BJ (cell line): ENCODE data around the gene JAM3. TPM values are rescaled to one million over a fixed set of nuclear protein-coding genes. Genes with fewer than 3 reads are reported as not detected.
A peak's percentile ranks its signal among the peaks of the same experiment; 100 is the strongest.

Experiments
- CTCF ChIA-PET: fragments of 350-600 bp; formaldehyde crosslinking; extraction: SDS; loops from one replicate; lab custom pipeline; 2021; ENCODE audit warnings: antibody characterized with exemption, inconsistent platforms; lab: Yijun Ruan, JAX
- POLR2A ChIA-PET: fragments of 300-600 bp; sonication (Branson Sonifier 250); formaldehyde crosslinking; extraction: SDS; loops from one replicate; lab custom pipeline; 2021; ENCODE audit warnings: antibody characterized with exemption; lab: Charles Lee
- DNase-seq: peaks from one replicate; pipeline ENCODE4 v3.0.0-alpha.2; 2011; ENCODE audit warnings: low read depth
- H3K27me3 ChIP-seq: 2 replicates; pipeline ENCODE4 v1.6.0; 2011; ENCODE audit warnings: low read length; ENCODE audit not compliant: control insufficient read depth, insufficient read depth
- H3K36me3 ChIP-seq: 2 replicates; pipeline ENCODE4 v1.5.1; 2011; ENCODE audit warnings: low read length; ENCODE audit not compliant: control insufficient read depth, insufficient read depth
- H3K4me3 ChIP-seq: 2 replicates; pipeline ENCODE4 v1.5.1; 2011; ENCODE audit warnings: low read depth, mild to moderate bottlenecking, control low read depth, low read length
- polyA plus RNA-seq: library from polyadenylated mRNA; depleted of rRNA; stranded (reverse); fragments of >200 nt; gene quantifications from 2 replicates; pipeline ENCODE4 v1.2.3, GENCODE V29; 2011
- TF ChIP-seq, protein P1 (sequence below): IDR thresholded peaks from 2 replicates; pipeline ENCODE4 v1.5.1; 2011; ENCODE audit warnings: low read depth, mild to moderate bottlenecking, control low read depth, inconsistent platforms, low read length, moderate library complexity; ENCODE audit not compliant: insufficient read depth

Gene JAM3
- polyA plus RNA-seq, 1 experiment, result 42.3 TPM

DNA sequence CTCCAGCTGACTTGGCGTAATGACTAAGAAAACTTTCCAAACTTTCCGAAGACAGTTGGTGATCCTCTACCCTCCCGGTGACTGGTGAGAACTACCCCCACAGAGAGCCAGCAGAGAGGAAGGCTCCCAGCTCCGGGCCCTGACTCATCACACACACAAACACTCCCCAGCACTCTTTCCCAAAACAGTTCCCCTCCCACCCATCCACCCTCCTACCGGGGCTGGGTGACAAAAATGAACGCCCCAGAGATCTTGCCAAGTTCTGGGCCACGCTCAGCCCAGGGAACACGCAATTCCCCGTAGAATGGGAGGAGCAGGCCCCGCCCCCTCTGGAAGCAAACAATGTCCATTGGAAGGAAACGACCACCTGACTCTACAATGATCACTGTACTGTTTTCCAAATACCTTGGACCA, 21.3 kb upstream of the JAM3 start:
- TF ChIP-seq, protein P1, sequence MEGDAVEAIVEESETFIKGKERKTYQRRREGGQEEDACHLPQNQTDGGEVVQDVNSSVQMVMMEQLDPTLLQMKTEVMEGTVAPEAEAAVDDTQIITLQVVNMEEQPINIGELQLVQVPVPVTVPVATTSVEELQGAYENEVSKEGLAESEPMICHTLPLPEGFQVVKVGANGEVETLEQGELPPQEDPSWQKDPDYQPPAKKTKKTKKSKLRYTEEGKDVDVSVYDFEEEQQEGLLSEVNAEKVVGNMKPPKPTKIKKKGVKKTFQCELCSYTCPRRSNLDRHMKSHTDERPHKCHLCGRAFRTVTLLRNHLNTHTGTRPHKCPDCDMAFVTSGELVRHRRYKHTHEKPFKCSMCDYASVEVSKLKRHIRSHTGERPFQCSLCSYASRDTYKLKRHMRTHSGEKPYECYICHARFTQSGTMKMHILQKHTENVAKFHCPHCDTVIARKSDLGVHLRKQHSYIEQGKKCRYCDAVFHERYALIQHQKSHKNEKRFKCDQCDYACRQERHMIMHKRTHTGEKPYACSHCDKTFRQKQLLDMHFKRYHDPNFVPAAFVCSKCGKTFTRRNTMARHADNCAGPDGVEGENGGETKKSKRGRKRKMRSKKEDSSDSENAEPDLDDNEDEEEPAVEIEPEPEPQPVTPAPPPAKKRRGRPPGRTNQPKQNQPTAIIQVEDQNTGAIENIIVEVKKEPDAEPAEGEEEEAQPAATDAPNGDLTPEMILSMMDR, result no peak
- ChIA-PET CTCF (interaction anchor here (1.0 to 7.1 kb wide), 6 partner anchors 9 to 120 kb away, joined by 3 to 80 read pairs (median 4); no protein-coding TSS in a partner anchor), POLR2A (interaction anchor here (0.6 kb wide), 2 partner anchors 116 to 980 kb away, joined by 3 to 14 read pairs; no protein-coding TSS in a partner anchor)
- peak; percentile 54 for DNase-seq
- Histone ChIP-seq H3K27me3 (peaks cover 2% of the 10 kb centered on the region; the same call in 1 of the 2 replicates), H3K36me3 (no peaks in the 10 kb centered on the region), H3K4me3 (no peak overlapping the region)

DNA sequence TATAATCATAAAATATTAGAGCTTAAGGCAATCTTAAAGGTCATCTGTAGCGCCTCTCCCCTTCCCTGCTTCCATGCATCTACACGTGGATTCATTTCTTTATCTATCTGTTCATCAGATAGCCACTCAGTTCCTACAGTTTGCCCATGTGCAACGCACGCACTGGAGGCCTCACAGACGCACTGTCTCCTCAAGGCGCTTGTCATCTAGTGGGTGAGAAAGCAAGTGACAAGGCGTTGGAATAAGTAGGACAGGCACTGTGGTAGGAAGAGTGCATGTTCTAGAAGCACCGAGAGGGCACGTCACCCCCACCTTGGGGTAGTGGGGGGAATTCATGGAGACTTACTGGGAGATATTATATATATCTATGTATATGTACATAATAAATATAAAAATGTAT, 20.8 kb upstream of the JAM3 start:
- POLR2A ChIA-PET, result interaction anchor here (0.6 kb wide), 1 partner anchor 979 kb away, joined by 14 read pairs; no protein-coding TSS in a partner anchor
- CTCF ChIA-PET, result interaction anchor here (0.8 to 7.1 kb wide), 7 partner anchors 9 to 120 kb away, joined by 3 to 80 read pairs (median 4); no protein-coding TSS in a partner anchor
- Histone ChIP-seq H3K36me3 (no peaks in the 10 kb centered on the region), H3K4me3 (no peak overlapping the region), H3K27me3 (peaks cover 2% of the 10 kb centered on the region; the same call in 1 of the 2 replicates)
- DNase-seq, result no peak
- TF ChIP-seq, protein P1, result no peak

DNA sequence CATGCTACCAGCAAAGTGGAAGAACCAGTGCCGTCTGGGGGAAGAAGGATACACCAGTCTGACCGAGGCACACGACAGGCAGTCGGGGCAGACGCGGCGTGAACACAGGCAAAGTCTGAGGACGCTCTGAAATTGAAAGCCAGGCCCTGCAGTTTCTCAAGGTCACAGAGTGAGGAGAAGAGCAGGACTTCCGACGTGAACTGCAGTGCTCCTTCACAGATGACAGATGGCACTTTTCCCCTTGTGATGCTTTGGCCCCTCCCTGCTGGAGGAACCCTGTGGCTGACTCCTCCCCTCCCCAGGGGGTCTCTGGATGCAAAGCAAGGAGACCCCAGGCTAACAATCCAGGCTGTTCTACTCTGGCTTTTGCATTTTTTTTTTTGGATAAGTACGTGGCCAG, 19.6 kb upstream of the JAM3 start:
- no peak for DNase-seq
- no peak overlapping the region for H3K4me3 ChIP-seq
- POLR2A ChIA-PET, result no interaction called here
- CTCF ChIA-PET, result interaction anchor here (0.8 to 7.1 kb wide), 4 partner anchors 20 to 122 kb away, joined by 3 to 80 read pairs (median 4); partner anchors contain the start of gene JAM3
- TF ChIP-seq, protein P1, result no peak
- no peaks in the 10 kb centered on the region for H3K36me3 ChIP-seq
- H3K27me3 ChIP-seq, result peaks cover 2% of the 10 kb centered on the region

DNA sequence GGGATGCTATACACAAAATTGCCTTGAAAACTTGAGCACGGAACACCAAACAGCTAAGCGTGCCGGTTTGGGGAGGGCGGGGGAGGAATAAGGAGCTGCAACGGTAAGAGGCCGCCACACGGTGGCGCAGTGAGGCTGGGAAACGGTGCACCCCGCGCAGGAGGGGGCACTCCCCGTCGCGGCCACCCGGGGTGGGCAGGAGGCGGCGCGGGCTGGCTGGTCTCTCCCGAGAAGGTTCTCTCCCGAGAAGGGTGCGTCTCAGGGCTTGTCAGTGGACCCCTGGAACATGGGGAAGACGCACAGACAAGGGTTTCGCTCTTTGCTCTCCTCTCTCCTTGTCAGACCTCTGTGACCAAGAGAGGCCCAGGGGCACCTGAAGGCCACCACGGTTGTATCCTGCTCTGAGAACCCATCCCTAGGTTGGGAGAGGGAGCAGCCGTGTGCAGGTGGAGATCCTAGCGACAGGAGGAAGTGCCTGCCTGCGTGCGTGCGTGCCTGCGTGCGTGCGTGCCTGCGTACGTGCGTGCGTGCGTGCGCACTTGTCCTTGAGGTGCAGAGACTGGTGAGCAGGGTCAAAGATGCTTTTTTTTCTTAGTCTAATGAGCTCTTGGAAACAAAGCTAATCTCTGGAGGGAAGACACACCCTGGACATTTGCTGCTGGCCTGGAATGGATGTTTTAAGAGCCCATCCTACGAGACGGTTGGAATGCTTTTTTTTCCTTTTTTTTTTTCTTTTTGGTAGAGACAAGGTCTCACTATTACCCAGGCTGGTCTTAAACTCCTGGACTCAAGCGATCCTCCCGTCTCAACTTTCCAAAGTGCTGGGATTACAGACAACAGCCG, 18.1 kb upstream of the JAM3 start:
- TF ChIP-seq, protein P1, result peak; percentile 90
- Histone ChIP-seq H3K4me3 (peak overlapping the region; percentile 32), H3K36me3 (no peaks in the 10 kb centered on the region), H3K27me3 (peaks cover 2% of the 10 kb centered on the region)
- no peak for DNase-seq
- CTCF ChIA-PET, result interaction anchor here (0.6 to 7.1 kb wide), 33 partner anchors 8 to 291 kb away, joined by 3 to 80 read pairs (median 4); partner anchors contain the start of gene JAM3
- POLR2A ChIA-PET, result interaction anchor here (0.7 to 0.8 kb wide), 2 partner anchors 13 to 85 kb away, joined by 3 read pairs; no protein-coding TSS in a partner anchor
